CD14-positive monocyte (primary cell): ENCODE results near the gene OXER1. TPM values are rescaled to one million over a fixed set of nuclear protein-coding genes. Genes with fewer than 3 reads are reported as not detected.

Experiments
- DNase-seq, 3 donors: peaks; one replicate each; pipeline ENCODE4 v3.0.0-alpha.2; 2011 to 2022
- H2AFZ ChIP-seq: 2 replicates; pipeline ENCODE4 v1.6.0; 2012; ENCODE audit warnings: mild to moderate bottlenecking, low read depth, low read length, inconsistent platforms; ENCODE audit not compliant: insufficient read depth, poor library complexity, severe bottlenecking
- H3K27ac ChIP-seq, 2 donors: 1 replicate in 1 of 2; 2 replicates in 1 of 2; pipeline ENCODE4 v1.5.1; 2012 to 2013; ENCODE audit warnings: low read length in 2 of 2, control low read depth in 1 of 2, inconsistent platforms in 1 of 2, low read depth in 1 of 2, mild to moderate bottlenecking in 1 of 2
- H3K27me3 ChIP-seq, 2 donors: one replicate each; pipeline versions ENCODE4 v1.6.0 to v1.6.1; 2011 to 2013; ENCODE audit warnings: low read length in 2 of 2; ENCODE audit not compliant: control insufficient read depth in 2 of 2, insufficient read depth in 2 of 2
- H3K36me3 ChIP-seq, 2 donors: replicated peaks in 1 of 2; 1 replicate in 1 of 2; 2 replicates in 1 of 2; pipeline versions ENCODE4 v1.5.1 to v1.6.1; 2012 to 2013; ENCODE audit warnings: low read length in 2 of 2, control low read depth in 1 of 2, inconsistent platforms in 1 of 2, mild to moderate bottlenecking in 1 of 2; ENCODE audit not compliant: insufficient read depth in 2 of 2, control insufficient read depth in 1 of 2
- H3K4me1 ChIP-seq, 2 donors: 1 replicate in 1 of 2; 2 replicates in 1 of 2; pipeline versions ENCODE4 v1.5.1 to v1.6.1; 2012 to 2013; ENCODE audit warnings: low read length in 2 of 2, control low read depth in 1 of 2, inconsistent platforms in 1 of 2, mild to moderate bottlenecking in 1 of 2, moderate library complexity in 1 of 2; ENCODE audit not compliant: insufficient read depth in 2 of 2, control insufficient read depth in 1 of 2
- H3K4me2 ChIP-seq: replicated peaks from 2 replicates; pipeline ENCODE3; 2012; ENCODE audit warnings: low read length, moderate library complexity, mild to moderate bottlenecking; ENCODE audit not compliant: poor library complexity, severe bottlenecking; ENCODE audit errors: extremely low read depth
- H3K4me3 ChIP-seq, 3 experiments: fragments of 200-600 bp in 1 of 3; sonication (generic) in 1 of 3; replicated peaks in 1 of 3; 1 replicate in 2 of 3; 2 replicates in 1 of 3; pipeline ENCODE4 v1.5.1; 2011 to 2013; ENCODE audit warnings: low read length in 3 of 3, mild to moderate bottlenecking in 3 of 3, control low read depth in 2 of 3, low read depth in 2 of 3, inconsistent platforms in 1 of 3, moderate library complexity in 1 of 3
- H3K79me2 ChIP-seq: 2 replicates; pipeline ENCODE4 v1.6.0; 2012; ENCODE audit warnings: mild to moderate bottlenecking, control low read depth, inconsistent platforms, low read length, moderate library complexity; ENCODE audit not compliant: insufficient read depth
- H3K9ac ChIP-seq: 2 replicates; pipeline ENCODE4 v1.6.0; 2017; ENCODE audit warnings: low read length, mild to moderate bottlenecking; ENCODE audit not compliant: insufficient read depth, poor library complexity, severe bottlenecking
- H3K9me3 ChIP-seq, 2 donors: replicated peaks in 1 of 2; 1 replicate in 1 of 2; 2 replicates in 1 of 2; pipeline versions ENCODE4 v1.5.1 to v1.6.1; 2012 to 2013; ENCODE audit warnings: low read length in 2 of 2, control low read depth in 1 of 2; ENCODE audit not compliant: control insufficient read depth in 1 of 2, insufficient read depth in 1 of 2
- H4K20me1 ChIP-seq: 2 replicates; pipeline ENCODE4 v1.6.0; 2012; ENCODE audit warnings: mild to moderate bottlenecking, low read length, control low read depth, moderate library complexity; ENCODE audit not compliant: insufficient read depth
- H3K27ac Mint-ChIP-seq, 7 donors: one replicate each; pipeline ENCODE4 v1.8.0; 2020; ENCODE audit warnings: mild to moderate bottlenecking in 7 of 7, mixed read lengths in 7 of 7, moderate library complexity in 6 of 7, inconsistent platforms in 2 of 7
- H3K27me3 Mint-ChIP-seq, 3 donors: one replicate each; pipeline ENCODE4 v1.8.0; 2021 to 2022; ENCODE audit warnings: low read depth in 3 of 3, mild to moderate bottlenecking in 3 of 3, mixed read lengths in 3 of 3, moderate library complexity in 3 of 3, inconsistent platforms in 1 of 3
- H3K36me3 Mint-ChIP-seq, 2 donors: one replicate each; pipeline ENCODE4 v1.8.0; 2020; ENCODE audit warnings: mixed read lengths in 2 of 2, inconsistent platforms in 1 of 2, mild to moderate bottlenecking in 1 of 2
- H3K4me1 Mint-ChIP-seq: one replicate; pipeline ENCODE4 v1.8.0; 2020; ENCODE audit warnings: mild to moderate bottlenecking, mixed read lengths
- H3K4me3 Mint-ChIP-seq, 2 donors: one replicate each; pipeline ENCODE4 v1.8.0; 2020; ENCODE audit warnings: mild to moderate bottlenecking in 2 of 2, mixed read lengths in 2 of 2, moderate library complexity in 1 of 2
- H3K9me3 Mint-ChIP-seq, 7 donors: one replicate each; pipeline ENCODE4 v1.8.0; 2020 to 2022; ENCODE audit warnings: mixed read lengths in 7 of 7, mild to moderate bottlenecking in 6 of 7, moderate library complexity in 6 of 7, inconsistent platforms in 2 of 7
- WGBS: methylation state at CpG from one replicate; pipeline ENCODE4 v1.1.5; 2013; ENCODE audit warnings: missing lambda C conversion rate; ENCODE audit not compliant: insufficient coverage; 5-methylcytosine and 5-hydroxymethylcytosine counted together
- intact Hi-C, 2 donors: fragments of 100-400 bp; cut with micrococcal nuclease; formaldehyde crosslinking; loops; one replicate each; pipeline versions ENCODE4 v1.15.0 to v1.15.1; 2023
- polyA plus RNA-seq, 3 donors: library from polyadenylated mRNA; depleted of rRNA in 1 of 3; unstranded in 2 of 3; stranded (reverse) in 1 of 3; fragments of 300-500 nt in 2 of 3; fragments of >200 nt in 1 of 3; fragmentation: Illumina TruSeq in 2 of 3; gene quantifications; 1 replicate in 2 of 3; 2 replicates in 1 of 3; pipeline ENCODE4 v1.2.3, GENCODE V29; 2012 to 2021
- TF ChIP-seq, protein P1 (sequence below): fragments of 200-600 bp; IDR thresholded peaks from one replicate; pipeline ENCODE4 v1.8.0; 2022; ENCODE audit warnings: antibody characterized with exemption, mild to moderate bottlenecking

Gene OXER1
- polyA plus RNA-seq, 3 donors, result 3.8 to 13.3 (median 5.7) TPM

DNA sequence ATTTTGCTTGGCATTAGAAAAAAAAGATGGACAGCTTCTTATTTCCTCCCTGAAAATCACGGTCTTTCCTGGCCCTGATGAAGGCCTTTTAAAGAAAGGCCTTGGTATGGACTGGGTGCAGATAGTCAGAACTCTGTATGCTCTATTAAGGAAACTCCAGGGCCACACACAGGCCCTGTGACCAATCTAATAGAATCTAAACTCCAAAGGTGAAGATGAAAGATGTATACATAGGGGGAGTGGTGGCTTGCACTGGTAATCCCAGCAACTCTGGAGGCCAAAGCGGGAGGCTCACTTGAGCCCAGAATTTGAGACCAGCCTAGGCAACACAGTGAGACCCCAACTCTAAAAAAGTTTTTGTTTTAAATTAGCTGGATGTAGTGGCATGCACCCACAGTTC lies 37.3 kb downstream of the OXER1 start:
- Mint-ChIP-seq H3K36me3 (peaks cover 10 to 13% of the 10 kb centered on the region in 2 donors), H3K4me1 (peaks cover 33% of the 10 kb centered on the region), H3K9me3 (peaks cover 10 to 20% (median 13%) of the 10 kb centered on the region in 7 donors), H3K4me3 (no peak overlapping the region), H3K27ac (peak overlapping the region in 1 of 7 donors; percentile 25), H3K27me3 (peaks cover 0 to 1% (median 0%) of the 10 kb centered on the region in 3 donors)
- no peak overlapping the region for H3K4me2 ChIP-seq
- H3K9me3 ChIP-seq, result peaks cover 4 to 5% of the 10 kb centered on the region in 2 donors
- peaks cover 34 to 35% of the 10 kb centered on the region in 2 donors for H3K4me1 ChIP-seq
- H3K27ac ChIP-seq, result no peak overlapping the region
- no peaks in the 10 kb centered on the region for H3K27me3 ChIP-seq
- H3K36me3 ChIP-seq, result no peaks in the 10 kb centered on the region
- intact Hi-C loops, result no loop called here
- H3K79me2 ChIP-seq, result no peaks in the 10 kb centered on the region
- H3K9ac ChIP-seq, result no peak overlapping the region
- TF ChIP-seq, protein P1, sequence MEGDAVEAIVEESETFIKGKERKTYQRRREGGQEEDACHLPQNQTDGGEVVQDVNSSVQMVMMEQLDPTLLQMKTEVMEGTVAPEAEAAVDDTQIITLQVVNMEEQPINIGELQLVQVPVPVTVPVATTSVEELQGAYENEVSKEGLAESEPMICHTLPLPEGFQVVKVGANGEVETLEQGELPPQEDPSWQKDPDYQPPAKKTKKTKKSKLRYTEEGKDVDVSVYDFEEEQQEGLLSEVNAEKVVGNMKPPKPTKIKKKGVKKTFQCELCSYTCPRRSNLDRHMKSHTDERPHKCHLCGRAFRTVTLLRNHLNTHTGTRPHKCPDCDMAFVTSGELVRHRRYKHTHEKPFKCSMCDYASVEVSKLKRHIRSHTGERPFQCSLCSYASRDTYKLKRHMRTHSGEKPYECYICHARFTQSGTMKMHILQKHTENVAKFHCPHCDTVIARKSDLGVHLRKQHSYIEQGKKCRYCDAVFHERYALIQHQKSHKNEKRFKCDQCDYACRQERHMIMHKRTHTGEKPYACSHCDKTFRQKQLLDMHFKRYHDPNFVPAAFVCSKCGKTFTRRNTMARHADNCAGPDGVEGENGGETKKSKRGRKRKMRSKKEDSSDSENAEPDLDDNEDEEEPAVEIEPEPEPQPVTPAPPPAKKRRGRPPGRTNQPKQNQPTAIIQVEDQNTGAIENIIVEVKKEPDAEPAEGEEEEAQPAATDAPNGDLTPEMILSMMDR, result no peak
- H2AFZ ChIP-seq, result no peak overlapping the region
- DNase-seq, result no peak
- H3K4me3 ChIP-seq, result no peak overlapping the region
- WGBS, result no CpG with 5 or more reads among the region's 2 CpGs
- H4K20me1 ChIP-seq, result no peaks in the 10 kb centered on the region

DNA sequence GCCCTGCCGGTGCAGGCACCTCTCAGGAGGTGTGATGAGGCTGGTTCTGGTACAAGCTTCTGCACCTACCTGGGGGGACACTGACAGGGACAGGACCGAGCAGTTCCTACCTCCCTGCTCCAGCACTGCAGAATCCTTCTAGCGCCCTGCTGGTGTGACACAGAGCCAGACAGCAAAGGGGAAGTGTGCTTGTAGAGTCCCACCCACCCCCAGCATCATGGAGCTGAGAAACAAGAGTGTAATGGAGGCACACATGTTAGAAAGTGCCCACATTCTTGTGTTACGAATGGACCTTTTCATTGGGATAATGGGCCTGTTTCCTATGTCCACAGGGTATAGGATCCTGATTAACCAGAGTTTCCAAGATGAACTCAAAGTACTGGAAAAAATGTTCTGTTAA lies 38.3 kb downstream of the OXER1 start:
- H3K79me2 ChIP-seq, result no peaks in the 10 kb centered on the region
- H3K9me3 Mint-ChIP-seq, result peaks cover 2 to 11% (median 6%) of the 10 kb centered on the region in 7 donors
- DNase-seq, result peak; percentile 61 to 65 (median 64)
- H3K4me3 Mint-ChIP-seq, result no peak overlapping the region
- no peaks in the 10 kb centered on the region for H3K27me3 ChIP-seq
- no peaks in the 10 kb centered on the region for H4K20me1 ChIP-seq
- H3K9ac ChIP-seq, result no peak overlapping the region
- intact Hi-C loops, result no loop called here
- peak overlapping the region in 6 of 7 donors; percentile 37 to 83 (median 64) for H3K27ac Mint-ChIP-seq
- no peaks in the 10 kb centered on the region for H3K27me3 Mint-ChIP-seq
- no peaks in the 10 kb centered on the region for H3K36me3 ChIP-seq
- H3K36me3 Mint-ChIP-seq, result peaks cover under 1 to 9% of the 10 kb centered on the region in 2 donors
- no CpG with 5 or more reads among the region's 4 CpGs for WGBS
- H3K4me2 ChIP-seq, result no peak overlapping the region
- peak overlapping the region; percentile 11 to 43 for H3K27ac ChIP-seq
- no peak overlapping the region for H3K4me3 ChIP-seq
- H3K4me1 Mint-ChIP-seq, result peaks cover 33% of the 10 kb centered on the region
- peaks cover 0 to 5% of the 10 kb centered on the region in 2 donors for H3K9me3 ChIP-seq
- H2AFZ ChIP-seq, result peak overlapping the region; percentile 67
- H3K4me1 ChIP-seq, result peaks cover 36% of the 10 kb centered on the region in 2 donors
- TF ChIP-seq, protein P1, result no peak
